Stimulated activated CD8-positive, alpha-beta memory T cell treated with anti-CD3 and anti-CD28 coated beads, Interleukin-7, amount 100 ng/mL, for 48 hours (primary cell): ENCODE measurements around the gene TMEM201.

Experiments
- DNase-seq, 2 donors: peaks; one replicate each; pipeline ENCODE4 v3.0.0-alpha.2; 2020; ENCODE audit warnings: low read depth in 1 of 2; ENCODE audit errors: extremely low read depth in 1 of 2

TMEM201 gene

DNA sequence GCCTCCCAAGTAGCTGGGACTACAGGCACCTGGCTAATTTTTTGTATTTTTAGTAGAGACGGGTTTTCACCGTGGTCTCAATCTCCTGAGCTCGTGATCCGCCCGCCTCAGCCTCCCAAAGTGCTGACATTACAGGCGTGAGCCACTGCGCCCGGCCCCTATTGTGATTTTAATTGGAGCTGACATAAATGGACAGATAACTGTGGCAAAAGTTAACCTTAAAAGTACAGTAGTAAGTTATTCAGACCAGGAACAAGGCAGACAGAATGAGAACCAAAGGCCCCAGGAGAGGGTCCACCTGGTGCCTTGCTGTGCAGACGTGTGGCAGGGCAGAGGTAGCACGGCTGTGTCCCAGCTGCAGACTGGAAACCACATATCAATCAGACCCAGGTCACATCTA, 11.0 kb downstream of the TMEM201 start:
- no peak for DNase-seq

DNA sequence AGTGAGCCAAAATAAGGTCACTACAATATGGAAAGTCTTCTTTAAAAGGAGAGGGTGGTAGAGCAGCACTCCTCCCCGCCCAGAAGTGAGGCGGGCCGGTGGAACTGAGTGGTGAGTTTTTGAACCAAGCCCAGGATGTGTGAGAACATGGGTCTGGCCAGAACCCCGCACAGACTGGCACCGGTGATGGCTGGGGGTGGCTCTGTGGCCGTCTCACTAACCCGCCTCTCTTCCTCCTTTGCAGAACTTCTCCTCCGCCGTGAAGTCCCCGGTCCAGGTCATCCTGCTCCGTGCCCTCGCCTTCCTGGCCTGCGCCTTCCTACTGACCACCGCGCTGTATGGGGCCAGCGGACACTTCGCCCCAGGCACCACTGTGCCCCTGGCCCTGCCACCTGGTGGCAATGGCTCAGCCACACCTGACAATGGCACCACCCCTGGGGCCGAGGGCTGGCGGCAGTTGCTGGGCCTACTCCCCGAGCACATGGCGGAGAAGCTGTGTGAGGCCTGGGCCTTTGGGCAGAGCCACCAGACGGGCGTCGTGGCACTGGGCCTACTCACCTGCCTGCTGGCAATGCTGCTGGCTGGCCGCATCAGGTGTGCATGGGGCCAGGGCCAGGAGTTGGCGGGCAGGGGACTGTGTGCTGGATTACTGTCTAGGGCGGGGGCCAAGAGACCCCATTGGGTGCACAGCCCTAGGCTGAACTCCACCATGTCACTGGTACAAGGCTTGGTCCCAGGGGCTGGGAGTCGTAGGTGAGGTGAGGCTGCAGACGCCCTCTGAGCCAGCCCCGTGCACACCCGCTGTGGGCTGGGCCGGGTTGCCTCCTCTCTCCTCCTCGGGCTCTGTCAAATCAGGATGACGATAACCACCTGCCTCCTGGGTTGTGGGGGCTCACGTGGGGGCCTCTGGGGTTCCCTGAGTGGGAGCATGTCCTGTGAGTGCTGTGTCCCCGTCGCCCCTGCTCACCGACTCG, 12.4 kb downstream of the TMEM201 start:
- no peak for DNase-seq

GRCh38 chr1:9601942-9602793, 13.5 kb downstream of the TMEM201 start:
- no peak for DNase-seq

DNA sequence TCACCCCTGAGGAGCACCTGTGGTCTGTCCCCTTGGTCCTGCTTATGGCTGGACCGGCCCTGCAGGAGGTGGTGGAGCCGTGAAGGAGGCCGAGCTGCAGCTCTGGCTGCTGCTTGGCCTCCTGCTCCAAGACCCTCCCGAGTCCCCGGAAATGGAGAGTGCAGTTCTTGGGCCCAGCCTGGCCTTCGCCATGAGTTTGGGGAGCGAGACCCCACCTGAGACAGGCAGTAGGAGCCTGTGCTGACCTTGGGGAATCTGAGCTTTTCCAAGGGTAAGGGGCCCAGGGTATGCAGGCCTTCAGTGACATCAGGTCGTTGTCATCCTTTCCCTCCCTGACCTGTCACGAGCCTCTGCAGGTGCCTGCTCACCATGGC, 14.1 kb downstream of the TMEM201 start:
- DNase-seq, result no peak

GRCh38 chr1:9603307-9603706, 14.6 kb downstream of the TMEM201 start:
- DNase-seq, result no peak

DNA sequence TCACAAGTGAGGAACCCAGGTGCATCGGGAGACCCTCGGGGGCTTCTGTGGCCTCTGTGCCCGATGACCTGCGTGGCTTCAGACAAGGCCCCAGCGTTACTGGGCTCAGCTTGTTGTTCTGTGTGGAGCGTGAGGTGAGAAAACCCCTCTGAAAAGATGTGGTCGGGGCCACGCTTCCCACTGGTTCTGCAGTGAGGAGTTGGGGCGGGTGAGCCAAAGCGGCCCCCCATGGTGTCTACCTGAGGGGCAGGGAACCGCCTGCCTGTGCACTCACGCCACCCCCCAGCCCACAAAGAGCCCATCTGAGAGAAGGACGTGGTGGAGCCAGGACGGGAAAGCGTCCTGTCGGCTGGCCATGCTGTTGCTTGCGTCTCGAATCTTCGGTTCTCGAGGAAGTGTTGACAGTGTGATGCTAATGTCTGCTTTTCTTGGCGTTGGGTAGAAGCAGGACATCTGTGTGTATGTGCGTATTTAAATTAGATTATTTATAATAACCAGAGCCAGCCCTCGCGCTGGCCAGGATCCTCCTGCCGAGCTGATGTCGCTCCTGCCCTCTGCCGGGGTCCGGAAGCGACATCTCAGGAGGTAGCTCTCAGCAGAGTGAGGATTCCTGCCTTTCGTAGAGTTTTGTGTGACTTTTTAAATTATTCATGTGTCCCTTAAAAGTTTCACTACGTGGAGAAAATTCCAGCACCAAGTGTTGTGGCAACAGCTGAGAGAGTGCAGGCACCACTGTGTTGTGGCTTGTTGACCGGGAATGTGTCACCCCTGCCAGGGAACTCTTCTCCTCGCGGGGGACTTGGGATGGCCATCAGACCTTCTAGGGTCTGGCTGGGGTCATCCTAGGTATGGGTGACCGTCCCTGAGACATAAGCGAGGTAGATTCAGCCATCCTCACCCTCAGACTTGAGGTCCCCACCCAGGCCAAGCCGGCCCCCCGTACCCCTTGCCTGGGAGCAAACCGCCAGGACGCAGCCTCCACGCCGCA, 15.3 kb downstream of the TMEM201 start:
- DNase-seq, result no peak

DNA sequence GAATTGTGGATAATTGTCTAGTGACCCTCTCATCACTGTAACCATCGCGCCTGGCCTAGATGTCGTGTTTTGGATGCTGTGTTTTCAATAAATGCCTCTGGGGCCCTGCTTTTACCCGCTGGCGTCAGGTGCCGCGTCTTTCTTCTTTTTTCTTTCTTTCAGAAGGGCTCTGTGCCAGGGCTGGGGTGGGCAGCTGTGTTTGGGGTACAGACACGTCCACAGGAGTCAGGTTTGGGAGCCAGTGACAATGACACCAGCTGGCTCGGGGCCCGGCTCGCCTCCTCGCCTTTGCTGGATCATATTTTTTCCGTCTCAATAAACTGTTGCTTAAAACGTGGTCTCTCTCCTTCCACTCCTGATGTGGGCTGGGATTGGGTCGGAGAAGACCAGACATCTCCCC, 16.1 kb downstream of the TMEM201 start:
- no peak for DNase-seq

DNA sequence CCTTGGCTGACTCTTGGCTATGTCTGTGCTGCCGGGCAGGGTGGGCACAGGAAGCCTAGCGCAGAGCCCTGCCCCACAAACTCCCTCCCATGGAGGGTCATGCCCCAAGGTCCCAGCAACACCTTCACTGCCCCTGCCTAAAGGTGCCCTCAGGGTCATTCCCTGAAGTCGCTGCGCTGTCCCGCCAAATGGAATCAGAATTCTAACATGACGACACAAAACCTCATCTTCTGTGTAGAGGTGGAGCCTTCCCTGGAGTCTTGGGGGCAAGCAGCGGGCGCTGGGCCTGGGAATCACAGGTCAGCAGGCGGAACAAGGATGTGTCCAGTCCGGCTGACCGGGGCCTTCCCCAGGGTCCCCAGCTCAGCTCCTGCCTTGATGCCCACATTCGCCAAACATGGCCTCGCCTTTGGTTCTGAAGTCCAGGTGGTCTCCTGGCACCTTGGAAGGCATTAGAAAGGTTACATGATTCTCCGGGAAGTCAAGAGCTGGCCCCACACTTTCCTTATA, 17.3 kb downstream of the TMEM201 start:
- no peak for DNase-seq

DNA sequence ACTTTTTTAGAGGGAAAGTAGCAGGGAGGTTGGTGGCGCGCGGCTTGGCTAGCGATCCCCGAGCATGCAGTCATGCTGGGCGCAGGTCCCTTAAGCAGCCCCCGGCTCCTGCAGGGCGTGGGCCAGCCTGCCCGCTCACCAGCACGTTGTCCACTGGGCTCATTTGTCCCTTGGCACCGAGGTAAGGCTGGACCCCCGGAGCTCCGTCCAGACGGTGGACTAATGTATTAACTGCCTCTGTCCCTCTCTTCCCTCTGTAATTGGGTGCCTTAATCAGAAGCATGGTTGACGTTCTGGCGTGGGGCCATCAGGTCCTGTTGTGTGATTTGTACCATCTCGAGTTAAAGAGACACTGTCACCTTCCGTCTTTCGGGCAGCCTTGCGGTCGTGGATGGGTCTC, 17.7 kb downstream of the TMEM201 start:
- no peak for DNase-seq

DNA sequence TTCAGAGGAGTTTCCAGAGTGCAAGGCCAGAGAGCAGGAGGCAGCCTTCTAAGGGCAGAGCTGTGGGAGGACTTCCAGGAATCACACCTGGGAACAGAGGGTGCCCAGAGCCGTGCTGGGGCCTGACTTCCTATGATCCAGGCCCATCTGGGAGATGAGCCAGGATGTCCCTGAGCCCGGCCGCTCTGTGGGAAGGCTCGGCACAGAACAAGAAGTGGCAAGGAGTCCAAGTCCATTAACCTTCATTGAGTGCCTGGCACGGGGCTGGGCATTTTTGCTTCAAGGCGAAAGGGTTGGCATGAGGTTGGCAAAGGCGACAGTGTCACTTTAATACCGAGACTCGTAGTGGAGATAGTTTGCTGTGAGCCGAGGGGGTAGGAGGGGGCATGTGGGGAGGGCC, 18.2 kb downstream of the TMEM201 start:
- no peak for DNase-seq

DNA sequence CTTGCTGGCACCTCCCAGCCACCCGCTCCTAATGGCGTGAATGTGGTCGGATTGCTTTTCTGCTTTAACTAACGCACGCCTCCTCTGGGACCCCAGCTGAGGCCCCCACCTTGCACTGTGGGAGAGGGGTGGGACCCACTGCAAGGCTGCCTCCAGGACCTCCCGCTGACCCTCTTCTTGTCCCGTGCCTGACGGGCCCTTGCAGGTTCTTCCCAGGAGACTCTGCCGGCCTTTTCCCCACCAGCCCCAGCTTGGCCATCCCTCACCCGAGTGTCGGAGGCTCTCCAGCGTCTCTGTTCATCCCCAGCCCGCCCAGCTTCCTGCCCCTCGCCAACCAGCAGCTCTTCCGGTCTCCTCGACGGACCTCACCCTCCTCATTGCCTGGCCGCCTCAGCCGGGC, 18.6 kb downstream of the TMEM201 start:
- DNase-seq, result no peak

GRCh38 chr1:9609998-9610397, 21.3 kb downstream of the TMEM201 start:
- no peak for DNase-seq

DNA sequence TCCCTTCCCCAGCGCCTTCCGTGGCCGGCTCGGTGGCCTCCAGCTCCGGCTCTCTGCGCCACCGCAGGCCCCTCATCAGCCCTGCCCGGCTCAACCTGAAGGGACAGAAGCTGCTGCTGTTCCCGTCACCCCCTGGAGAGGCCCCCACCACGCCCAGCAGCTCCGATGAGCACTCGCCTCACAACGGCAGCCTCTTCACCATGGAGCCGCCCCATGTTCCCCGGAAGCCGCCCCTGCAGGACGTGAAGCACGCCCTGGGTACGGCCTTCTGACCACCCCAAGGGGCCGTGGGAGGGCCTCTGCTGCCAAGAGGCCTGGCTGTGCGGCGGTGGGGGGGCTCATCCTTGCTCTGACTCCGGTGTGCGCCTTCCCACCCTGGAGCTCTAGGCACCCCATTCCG, 21.8 kb downstream of the TMEM201 start:
- no peak for DNase-seq

GRCh38 chr1:9611716-9612115, 23.0 kb downstream of the TMEM201 start:
- no peak for DNase-seq

DNA sequence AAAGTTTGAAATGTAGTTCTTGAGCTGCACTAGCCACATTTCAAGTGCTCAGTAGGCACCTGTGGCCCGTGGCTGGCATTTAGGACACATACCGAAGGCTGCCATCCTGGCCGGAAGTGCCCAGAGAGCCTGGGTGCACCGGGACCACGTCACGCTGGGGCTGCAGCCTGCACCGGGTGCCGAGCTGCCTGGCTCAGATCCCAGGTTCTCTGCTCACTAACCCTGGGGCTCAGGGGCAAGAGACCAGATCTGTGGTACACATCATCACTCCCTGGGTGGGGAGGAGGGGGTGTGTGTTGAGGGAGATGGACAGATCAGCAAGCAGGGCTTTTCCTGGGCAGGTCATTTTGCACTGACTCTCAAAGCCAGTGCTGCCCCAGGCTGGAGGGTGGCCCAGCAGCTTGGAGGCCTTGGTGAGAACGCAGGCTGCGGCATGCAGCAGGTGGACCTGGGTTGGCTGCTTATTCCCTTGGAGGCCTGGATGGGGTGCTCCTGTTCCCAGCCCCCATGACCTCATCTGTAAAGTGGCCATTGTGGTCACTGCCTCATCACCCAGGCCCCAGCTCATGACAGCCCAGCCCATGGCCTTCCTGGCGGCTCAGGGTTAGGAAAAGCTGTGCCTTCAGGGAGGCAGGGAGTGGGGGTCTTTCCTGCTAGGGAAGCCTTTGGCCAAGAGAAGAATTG, 23.6 kb downstream of the TMEM201 start:
- DNase-seq, result no peak

- no peak for DNase-seq
Measured at GRCh38 chr1:9612871-9613624, 24.3 kb downstream of the TMEM201 start.

- no peak for DNase-seq
Measured at GRCh38 chr1:9613625-9614299, 25.1 kb downstream of the TMEM201 start.

DNA sequence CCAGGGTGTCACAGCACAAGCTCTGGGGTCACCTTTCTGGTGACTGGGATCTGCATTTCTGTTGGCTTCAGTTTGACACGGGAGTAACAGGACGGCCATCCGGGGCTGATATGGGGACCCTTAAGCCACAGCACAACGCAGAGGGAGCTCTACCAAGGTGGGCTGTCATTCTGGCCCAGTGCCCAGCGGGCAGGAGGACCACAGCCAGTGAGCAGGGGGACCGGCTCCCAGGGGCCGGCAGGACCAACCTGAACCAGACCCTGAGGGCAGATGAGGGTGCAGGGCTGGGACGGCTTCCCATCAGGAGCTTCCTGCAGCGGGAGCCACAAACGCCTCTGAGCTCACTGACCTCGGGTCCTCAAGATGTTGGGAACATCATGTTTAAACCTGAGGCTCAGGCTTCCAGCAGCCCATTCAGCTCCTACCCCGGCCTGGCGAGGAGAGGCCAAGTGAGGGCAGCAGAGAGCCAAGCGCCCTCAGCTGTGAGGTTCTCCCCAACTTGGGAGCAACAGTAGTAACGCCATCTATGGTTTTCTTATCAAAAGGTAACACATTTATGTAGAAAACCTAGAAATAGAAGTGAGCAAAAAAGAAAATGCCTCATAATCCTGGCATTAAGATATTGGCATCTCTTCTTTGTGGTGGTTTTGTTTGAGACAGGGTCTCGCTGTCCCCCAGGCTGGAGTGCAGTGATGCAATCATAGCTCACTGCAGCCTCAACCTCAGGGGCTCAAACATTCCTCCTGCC, 26.8 kb downstream of the TMEM201 start:
- no peak for DNase-seq
